Measurements from ENCODE around the gene TAGAP.
"Not testable (repeated sequence)": the region's sequence is repeated elsewhere in the genome, so short reads cannot be mapped to it uniquely, and the experiment has no call there.

Gene TAGAP

DNA sequence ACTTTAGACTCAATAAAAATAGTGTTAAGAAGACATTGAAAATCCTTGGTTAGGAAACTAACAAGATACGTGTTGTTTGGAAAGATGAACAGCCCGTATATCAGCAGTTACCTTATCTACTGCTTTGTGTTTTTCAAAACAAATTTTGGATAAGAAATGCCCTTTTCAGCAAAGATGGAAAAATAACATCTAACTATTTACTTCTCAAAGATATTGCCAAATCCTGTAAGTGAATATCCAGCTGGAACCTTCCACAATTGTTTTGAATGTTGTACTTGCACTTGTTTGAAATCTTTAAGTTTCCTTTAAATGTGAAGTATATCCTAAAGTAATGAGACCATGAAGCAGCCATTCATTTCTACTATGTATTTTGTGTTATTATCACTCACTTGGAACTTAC lies 14.6 kb downstream of the TAGAP start:
- Histone ChIP-seq H3K4me1 (ENCODE audit: insufficient read depth, low read length) (no peaks in the 10 kb centered on the region), H3K9me3 (ENCODE audit: control insufficient read depth, insufficient read depth, low read length) (no peaks in the 10 kb centered on the region), H3K36me3 (ENCODE audit: insufficient read depth, low read length) (no peaks in the 10 kb centered on the region), H3K9ac (ENCODE audit: low read depth, low read length) (no peak overlapping the region)

DNA sequence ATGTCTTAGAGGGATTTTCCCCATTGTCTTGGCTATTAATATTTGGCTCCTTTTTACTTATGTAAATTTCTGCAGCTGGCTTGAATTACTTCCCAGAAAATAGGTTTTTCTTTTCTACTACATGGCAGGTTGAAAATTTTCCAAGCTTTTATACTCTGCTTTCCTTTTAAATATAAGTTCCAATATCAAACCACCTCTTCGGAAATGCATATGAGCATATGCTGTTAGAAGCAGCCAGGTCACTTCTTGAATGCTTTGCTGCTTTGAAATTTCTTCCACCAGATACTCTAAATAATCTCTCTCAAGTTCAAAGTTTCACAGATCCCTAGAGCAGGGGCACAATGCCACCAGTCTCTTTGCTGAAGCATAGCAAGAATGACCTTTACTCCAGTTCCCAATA lies 19.6 kb downstream of the TAGAP start:
- not testable (repeated sequence) for H3K36me3 ChIP-seq (ENCODE audit: insufficient read depth, low read length); H3K4me1 ChIP-seq (ENCODE audit: insufficient read depth, low read length); H3K9ac ChIP-seq (ENCODE audit: low read depth, low read length); H3K9me3 ChIP-seq (ENCODE audit: control insufficient read depth, insufficient read depth, low read length)

DNA sequence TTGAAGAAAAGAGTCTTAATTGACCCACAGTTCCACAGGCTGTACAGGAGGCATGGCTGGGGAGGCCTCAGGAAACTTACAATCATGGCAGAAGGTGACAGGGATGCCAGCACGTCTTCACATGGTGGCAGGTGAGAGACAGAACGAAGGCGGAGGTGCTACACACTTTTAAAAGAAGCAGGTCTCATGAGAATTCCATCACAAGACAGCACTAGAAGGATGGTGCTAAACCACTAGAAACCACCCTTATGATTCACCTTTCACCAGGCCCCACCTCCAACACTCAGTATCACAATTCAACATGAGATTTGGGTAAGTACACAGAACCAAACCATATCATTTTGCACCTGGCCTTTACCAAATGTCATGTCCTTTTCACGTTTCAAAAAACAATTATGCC lies 20.9 kb downstream of the TAGAP start:
- no peaks in the 10 kb centered on the region for H3K4me1 ChIP-seq (ENCODE audit: insufficient read depth, low read length)
- H3K9ac ChIP-seq (ENCODE audit: low read depth, low read length): no peak overlapping the region
- H3K9me3 ChIP-seq (ENCODE audit: control insufficient read depth, insufficient read depth, low read length): no peaks in the 10 kb centered on the region; the same call in 1 of the 2 replicates
- H3K36me3 ChIP-seq (ENCODE audit: insufficient read depth, low read length): no peaks in the 10 kb centered on the region

DNA sequence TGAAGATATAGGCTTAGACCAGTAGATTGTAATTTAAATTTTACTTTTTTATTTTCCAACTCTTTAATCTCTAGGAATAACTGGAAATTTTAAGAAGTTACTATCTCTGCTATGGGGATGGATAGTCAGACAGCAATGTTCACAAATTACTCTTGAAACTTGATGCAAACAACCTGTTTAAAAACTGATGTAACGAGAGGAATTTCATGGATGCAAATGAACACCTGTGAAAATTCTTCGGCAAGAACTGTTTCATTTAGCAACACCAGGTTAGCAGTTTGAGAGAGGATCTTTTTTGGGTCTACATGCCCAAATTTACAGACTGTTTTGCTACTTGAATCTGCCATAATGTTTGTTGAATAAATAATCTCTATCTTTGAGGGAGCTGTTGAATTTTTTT lies 24.8 kb downstream of the TAGAP start:
- H3K9ac ChIP-seq (ENCODE audit: low read depth, low read length): no peak overlapping the region

DNA sequence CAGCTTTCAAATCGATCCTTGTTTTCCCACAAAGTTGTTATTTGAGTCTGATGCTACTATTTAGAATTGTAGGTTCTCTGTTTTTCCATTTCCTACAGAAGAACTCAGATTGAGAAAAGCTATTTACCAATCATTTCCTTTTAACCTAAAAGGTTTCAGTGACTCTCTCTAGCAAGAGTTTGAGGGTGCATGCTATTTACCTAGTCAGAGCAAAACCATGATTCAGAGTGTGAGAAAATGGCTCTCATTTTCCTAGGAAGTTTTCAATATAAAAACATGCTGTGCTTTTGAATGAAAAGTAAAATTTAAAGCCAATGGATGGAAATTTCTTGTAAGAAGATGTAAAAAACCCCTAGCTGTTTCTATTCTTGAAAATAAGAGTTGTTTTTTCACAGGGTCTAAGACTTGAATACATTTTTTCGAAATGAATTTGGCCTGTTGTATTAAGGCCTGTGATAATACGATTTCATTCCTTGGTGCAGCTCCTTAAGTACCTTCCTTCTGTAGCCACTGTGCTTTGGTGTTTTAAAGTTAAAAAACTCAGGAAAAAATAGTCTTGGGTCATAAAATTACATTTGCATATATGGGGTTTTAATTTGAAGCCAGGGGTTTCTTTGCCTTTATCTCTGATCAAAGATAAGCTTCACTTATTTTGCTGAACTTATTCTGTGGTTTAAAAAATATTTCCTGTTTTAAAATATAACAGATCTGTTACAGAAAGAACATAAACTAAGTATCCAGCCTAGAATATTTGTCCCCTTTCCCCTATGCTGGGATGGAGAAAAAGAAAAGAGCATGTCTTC lies 26.8 kb downstream of the TAGAP start:
- Histone ChIP-seq H3K9me3 (ENCODE audit: control insufficient read depth, insufficient read depth, low read length) (no peaks in the 10 kb centered on the region; the same call in 1 of the 2 replicates), H3K36me3 (ENCODE audit: insufficient read depth, low read length) (no peaks in the 10 kb centered on the region), H3K9ac (ENCODE audit: low read depth, low read length) (no peak overlapping the region), H3K4me1 (ENCODE audit: insufficient read depth, low read length) (no peaks in the 10 kb centered on the region)

More for the DNA sequence above, 24.8 kb downstream of the TAGAP start:
- no peaks in the 10 kb centered on the region for H3K4me1 ChIP-seq (ENCODE audit: insufficient read depth, low read length)
- H3K9me3 ChIP-seq (ENCODE audit: control insufficient read depth, insufficient read depth, low read length): no peaks in the 10 kb centered on the region; the same call in 1 of the 2 replicates
- no peaks in the 10 kb centered on the region for H3K36me3 ChIP-seq (ENCODE audit: insufficient read depth, low read length)

DNA sequence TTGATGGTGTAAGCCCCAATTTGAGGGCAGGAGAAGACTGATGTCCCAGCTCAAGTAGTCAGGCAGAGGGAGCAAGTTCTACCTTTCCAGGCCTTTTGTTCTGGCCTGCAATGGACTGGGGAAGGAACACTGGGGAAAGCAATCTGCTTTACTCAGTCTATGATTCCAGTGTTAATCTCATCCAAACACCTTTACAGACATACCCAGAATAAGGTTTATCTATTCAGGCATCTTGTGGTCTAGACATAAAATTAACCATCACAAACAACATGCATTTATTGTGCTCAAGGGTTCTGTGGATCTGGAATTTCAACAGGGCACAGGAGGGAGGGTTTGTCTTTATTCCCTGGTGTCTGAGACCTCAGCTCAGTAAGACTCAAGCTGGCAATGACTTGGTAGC lies 30.4 kb downstream of the TAGAP start:
- H3K9me3 ChIP-seq (ENCODE audit: control insufficient read depth, insufficient read depth, low read length): no peaks in the 10 kb centered on the region; the same call in 1 of the 2 replicates
- H3K36me3 ChIP-seq (ENCODE audit: insufficient read depth, low read length): no peaks in the 10 kb centered on the region
- no peak overlapping the region for H3K9ac ChIP-seq (ENCODE audit: low read depth, low read length)
- H3K4me1 ChIP-seq (ENCODE audit: insufficient read depth, low read length): no peaks in the 10 kb centered on the region; the same call in 1 of the 2 replicates

DNA sequence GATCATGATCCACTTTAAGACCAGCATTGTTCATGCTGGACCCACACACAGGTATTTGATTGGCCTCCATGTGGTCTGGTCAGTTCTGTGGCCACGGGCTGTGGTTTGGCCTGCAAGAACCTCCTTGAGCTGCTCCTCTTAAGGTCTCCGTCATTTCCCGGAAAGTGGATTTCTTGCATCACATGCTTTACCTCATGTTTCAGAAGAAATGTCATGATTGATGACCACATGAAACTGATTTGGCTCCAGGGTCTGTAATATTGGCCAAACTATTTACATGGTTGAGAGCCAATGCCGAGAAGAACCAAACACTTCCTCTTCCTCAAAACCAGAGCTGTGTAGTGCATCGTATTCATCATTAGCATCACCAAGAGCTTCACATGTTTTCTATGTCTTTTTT lies 31.6 kb downstream of the TAGAP start:
- Histone ChIP-seq H3K36me3 (ENCODE audit: insufficient read depth, low read length) (no peaks in the 10 kb centered on the region), H3K9me3 (ENCODE audit: control insufficient read depth, insufficient read depth, low read length) (no peaks in the 10 kb centered on the region; the same call in 1 of the 2 replicates), H3K4me1 (ENCODE audit: insufficient read depth, low read length) (no peaks in the 10 kb centered on the region; the same call in 1 of the 2 replicates), H3K9ac (ENCODE audit: low read depth, low read length) (no peak overlapping the region)

DNA sequence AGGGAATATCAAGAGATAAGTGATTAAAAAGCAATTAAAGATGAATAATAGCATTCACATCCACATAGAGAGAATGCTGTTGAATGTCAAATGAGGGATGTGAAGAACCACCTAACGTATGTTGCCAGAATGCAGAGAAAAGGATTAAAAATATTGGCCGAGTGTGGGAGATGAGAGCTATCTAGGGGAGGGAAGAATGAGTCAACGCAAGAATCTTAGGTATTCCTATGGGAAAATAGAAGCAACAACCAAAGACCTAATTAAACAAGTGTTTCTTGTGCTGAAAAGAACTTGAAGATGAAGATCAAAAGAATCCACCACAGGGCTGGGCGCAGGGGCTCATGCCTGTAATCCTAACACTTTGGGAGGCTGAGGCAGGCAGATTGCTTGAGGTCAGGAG lies 32.6 kb downstream of the TAGAP start:
- H3K4me1 ChIP-seq (ENCODE audit: insufficient read depth, low read length): no peaks in the 10 kb centered on the region; the same call in 1 of the 2 replicates

DNA sequence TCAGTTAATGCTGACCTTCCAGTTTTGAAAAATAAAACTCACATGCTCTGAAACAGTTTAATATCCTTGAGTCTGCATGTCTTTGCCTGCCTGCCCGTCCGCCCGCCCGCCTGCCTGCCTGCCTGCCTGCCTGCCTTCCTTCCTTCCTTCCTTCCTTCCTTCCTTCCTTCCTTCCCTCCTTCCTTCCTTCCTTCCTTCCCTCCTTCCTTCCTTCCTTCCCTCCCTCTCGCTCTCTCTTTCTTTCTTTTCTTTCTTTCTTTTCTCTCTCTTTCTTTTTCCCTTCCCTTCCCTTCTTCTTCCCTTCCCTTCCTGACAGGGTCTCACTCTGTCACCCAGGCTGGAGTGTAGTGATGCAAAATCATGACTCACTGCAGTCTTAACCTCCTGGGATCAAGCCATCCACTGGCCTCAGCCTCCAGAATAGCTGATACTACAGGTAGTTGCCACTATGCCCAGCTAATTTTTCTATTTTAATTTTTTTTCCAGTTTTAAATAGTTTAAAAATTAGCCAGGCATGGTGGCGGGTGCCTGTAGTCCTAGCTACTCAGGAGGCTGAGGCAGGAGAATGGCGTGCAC lies 34.7 kb downstream of the TAGAP start:
- H3K4me1 ChIP-seq (ENCODE audit: insufficient read depth, low read length); H3K9me3 ChIP-seq (ENCODE audit: control insufficient read depth, insufficient read depth, low read length): not testable (repeated sequence)

More for the DNA sequence above, 32.6 kb downstream of the TAGAP start:
- H3K9me3 ChIP-seq (ENCODE audit: control insufficient read depth, insufficient read depth, low read length): no peaks in the 10 kb centered on the region; the same call in 1 of the 2 replicates
- H3K9ac ChIP-seq (ENCODE audit: low read depth, low read length): no peak overlapping the region
- H3K36me3 ChIP-seq (ENCODE audit: insufficient read depth, low read length): no peaks in the 10 kb centered on the region

DNA sequence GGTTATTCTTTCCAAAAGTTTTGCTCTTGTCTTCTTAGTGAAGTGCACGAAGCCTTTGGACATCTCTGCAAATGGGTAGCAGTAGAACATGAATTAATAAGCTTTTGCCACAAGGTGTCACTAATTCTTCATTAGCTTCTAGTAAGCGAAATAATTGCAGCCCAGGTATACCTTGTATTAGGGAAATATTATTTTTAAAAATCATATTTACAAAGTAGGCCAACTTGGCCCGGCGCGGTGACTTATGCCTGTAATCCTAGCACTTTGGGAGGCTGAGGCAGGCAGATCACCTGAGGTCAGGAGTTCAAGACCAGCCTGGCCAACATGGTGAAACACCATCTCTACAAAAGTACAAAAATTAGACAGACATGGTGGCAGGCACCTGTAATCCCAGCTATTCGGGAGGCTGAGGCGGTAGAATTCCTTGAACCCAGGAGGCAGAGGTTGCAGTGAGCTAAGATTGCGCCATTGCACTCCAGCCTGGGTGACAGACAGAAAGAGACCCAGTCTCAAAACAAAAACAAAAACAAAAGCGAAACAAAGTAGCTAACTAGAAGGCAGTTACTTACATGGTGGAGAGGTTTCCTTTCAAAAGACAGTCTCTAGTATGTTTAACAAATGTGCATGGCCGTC lies 36.0 kb downstream of the TAGAP start:
- H3K36me3 ChIP-seq (ENCODE audit: insufficient read depth, low read length): no peaks in the 10 kb centered on the region
- H3K4me1 ChIP-seq (ENCODE audit: insufficient read depth, low read length): no peaks in the 10 kb centered on the region; the same call in 1 of the 2 replicates
- no peak overlapping the region for H3K9ac ChIP-seq (ENCODE audit: low read depth, low read length)
- no peaks in the 10 kb centered on the region for H3K9me3 ChIP-seq (ENCODE audit: control insufficient read depth, insufficient read depth, low read length)

More for the DNA sequence above, 34.7 kb downstream of the TAGAP start:
- H3K9ac ChIP-seq (ENCODE audit: low read depth, low read length); H3K36me3 ChIP-seq (ENCODE audit: insufficient read depth, low read length): not testable (repeated sequence)

DNA sequence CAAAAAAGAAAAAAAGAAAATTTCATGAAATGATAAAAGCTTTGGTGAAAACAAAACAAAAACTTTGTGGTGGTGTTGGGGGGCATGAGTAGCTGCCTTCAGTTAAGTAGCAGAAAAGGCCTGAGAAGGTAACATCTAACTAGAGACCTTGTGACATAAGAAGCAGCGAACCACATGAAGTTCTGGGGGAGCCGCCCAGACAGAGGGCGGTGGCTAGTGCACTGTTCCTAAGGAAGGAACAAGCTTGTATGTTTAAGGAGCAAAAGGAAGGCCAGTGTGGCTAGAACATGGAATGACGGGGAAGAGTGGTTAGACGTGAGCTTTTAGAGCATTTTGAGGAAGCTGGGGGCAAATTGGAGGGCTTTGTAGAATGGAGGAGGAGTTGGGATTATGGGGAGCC lies 37.3 kb downstream of the TAGAP start:
- no peaks in the 10 kb centered on the region for H3K9me3 ChIP-seq (ENCODE audit: control insufficient read depth, insufficient read depth, low read length)
- H3K36me3 ChIP-seq (ENCODE audit: insufficient read depth, low read length): no peaks in the 10 kb centered on the region
- no peak overlapping the region for H3K9ac ChIP-seq (ENCODE audit: low read depth, low read length)
- no peaks in the 10 kb centered on the region; the same call in 1 of the 2 replicates for H3K4me1 ChIP-seq (ENCODE audit: insufficient read depth, low read length)

DNA sequence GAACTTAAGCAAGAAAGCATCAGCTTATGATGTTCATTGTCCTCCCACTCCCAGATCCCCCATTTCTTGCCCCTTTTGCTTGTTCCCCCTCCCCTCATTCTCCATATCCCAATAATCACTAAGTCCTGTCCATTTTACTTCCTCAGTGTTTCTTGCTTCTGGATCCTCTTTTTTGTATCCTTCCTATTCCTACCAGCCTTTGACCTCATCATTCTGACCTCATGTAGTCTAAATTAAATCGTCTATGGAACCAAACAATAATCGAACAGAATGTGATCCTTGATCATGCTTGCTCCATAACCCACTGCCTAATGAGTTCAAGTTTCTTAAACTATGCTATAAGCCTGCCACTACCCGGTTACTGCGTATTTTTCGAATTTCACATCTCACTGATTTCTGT lies 39.4 kb downstream of the TAGAP start:
- Histone ChIP-seq H3K4me1 (ENCODE audit: insufficient read depth, low read length) (no peaks in the 10 kb centered on the region), H3K9me3 (ENCODE audit: control insufficient read depth, insufficient read depth, low read length) (no peaks in the 10 kb centered on the region), H3K9ac (ENCODE audit: low read depth, low read length) (no peak overlapping the region), H3K36me3 (ENCODE audit: insufficient read depth, low read length) (no peaks in the 10 kb centered on the region)

DNA sequence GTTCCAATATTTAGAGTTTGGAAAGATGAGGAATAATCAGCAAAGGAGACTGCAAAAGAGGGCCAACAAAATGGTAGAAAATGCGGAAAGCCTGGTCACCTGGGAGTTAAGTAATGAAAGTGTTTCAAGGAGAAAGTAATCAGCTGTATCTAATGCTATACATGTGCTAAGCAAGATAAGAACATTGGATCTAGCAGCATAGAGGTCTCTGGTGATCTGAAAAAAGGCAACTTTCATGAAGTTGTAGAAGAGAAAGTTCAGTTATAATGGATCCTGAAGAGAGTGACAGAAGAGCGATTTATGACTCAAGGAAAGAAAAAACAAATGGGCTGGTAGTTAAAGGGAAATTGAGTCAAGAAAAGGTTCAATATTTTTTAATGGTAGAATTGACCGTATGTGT lies 40.2 kb downstream of the TAGAP start:
- Histone ChIP-seq H3K36me3 (ENCODE audit: insufficient read depth, low read length) (no peaks in the 10 kb centered on the region), H3K4me1 (ENCODE audit: insufficient read depth, low read length) (no peaks in the 10 kb centered on the region), H3K9me3 (ENCODE audit: control insufficient read depth, insufficient read depth, low read length) (no peaks in the 10 kb centered on the region), H3K9ac (ENCODE audit: low read depth, low read length) (no peak overlapping the region)

DNA sequence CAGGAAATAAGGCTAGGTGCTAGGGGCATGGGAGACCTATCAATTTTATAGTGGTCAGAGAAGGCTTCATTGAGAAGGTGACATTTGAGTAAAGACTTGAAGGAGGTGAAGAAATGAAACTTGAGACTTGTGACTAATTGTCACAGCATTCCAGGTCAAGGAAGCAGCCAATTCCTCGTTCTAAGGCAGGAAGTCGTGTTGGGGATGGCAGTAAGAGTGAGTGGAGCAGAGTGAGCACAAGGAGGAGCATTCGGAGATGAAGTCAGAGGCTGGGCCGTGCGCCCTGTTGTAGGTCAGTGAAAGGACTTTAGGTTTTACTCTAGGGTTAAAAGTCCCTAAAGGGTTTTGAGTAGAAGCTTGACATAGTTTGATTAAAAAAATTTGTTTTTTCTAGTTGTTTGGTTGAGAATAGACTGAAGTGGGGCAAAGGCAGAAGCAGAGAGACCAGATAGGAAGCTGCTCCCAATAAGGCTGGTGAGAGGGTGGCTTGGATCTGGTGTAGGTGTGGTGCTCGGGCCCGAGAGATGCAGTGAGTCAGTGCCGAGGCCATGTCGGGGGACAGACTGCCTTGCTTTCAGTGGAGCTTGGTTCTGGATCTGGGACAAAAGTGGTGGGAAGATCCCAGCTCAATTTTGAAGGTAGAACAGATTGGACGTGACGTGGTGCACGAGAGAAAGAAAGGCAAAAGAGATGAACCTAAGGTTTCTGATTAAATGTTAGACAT lies 42.2 kb downstream of the TAGAP start:
- Histone ChIP-seq H3K9ac (ENCODE audit: low read depth, low read length) (no peak overlapping the region), H3K4me1 (ENCODE audit: insufficient read depth, low read length) (no peaks in the 10 kb centered on the region), H3K9me3 (ENCODE audit: control insufficient read depth, insufficient read depth, low read length) (no peaks in the 10 kb centered on the region), H3K36me3 (ENCODE audit: insufficient read depth, low read length) (no peaks in the 10 kb centered on the region)

Data from ES-I3 (cell line).